ENCODE measurements around the gene DAND5. TPM values are rescaled to one million over a fixed set of nuclear protein-coding genes. Genes with fewer than 3 reads are reported as not detected.

Gene DAND5
- total and polyA plus RNA-seq, 2 of the 13 experiments (the other 11 are each of a cell fraction or from before 2014, with no cell fraction given) = 0.04 TPM; not detected in 1

DNA sequence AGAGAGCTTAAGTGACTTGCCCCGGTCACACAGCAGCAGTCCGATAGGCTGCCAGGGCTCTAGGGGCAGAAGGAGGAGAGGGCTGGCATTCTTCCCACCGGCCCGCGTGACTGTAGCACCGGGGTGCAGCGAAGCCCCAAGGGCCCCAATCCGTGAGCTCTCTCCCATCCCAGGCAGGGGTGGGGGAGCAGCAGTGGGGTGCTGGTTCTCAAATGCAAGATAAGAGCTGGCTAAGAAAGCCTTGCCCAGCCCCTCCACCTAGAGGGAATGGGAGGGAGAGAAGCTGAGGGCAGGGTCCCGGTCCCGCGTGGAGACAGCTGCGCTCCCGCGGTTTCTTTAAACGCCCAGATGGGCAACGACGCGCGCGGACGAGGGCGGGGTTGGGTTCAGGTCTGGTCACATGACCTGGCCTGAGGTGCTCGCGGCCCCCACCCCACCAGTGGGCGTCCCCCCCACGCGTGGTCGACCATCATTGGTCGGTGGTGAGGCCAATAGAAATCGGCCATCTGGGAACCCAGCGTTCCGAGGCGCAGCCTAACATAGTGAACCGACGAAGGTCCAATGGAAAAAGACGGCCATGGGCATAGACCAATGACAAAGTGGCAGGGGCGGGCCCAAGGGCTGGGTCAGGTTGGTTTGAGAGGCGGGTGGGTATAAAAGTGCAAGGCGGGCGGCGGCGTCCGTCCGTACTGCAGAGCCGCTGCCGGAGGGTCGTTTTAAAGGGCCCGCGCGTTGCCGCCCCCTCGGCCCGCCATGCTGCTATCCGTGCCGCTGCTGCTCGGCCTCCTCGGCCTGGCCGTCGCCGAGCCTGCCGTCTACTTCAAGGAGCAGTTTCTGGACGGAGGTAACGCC is 31.2 kb upstream of the DAND5 start, which contains the start of gene CALR (continued):
- TF ChIP-seq ELF3 (CRISPR knock-in tag; IDR thresholded peaks at IDR 0.05) (peak; percentile 12; the same call in 1 of the 2 replicates), ZNF326 (CRISPR knock-in tag; IDR thresholded peaks at IDR 0.05; ENCODE audit: borderline replicate concordance) (no peak), ZNF34 (CRISPR knock-in tag; IDR thresholded peaks at IDR 0.05; ENCODE audit: borderline replicate concordance) (peak; percentile 93), STAG1 (CRISPR knock-in tag; IDR thresholded peaks at IDR 0.05) (no peak), ZNF724P (CRISPR knock-in tag; IDR thresholded peaks at IDR 0.05; ENCODE audit: borderline replicate concordance) (0 out of 2 replicates have a peak, but pooled peaks have one; percentile 48), RFX1 (IDR thresholded peaks at IDR 0.05) (no peak), PBX3 (CRISPR knock-in tag; IDR thresholded peaks at IDR 0.05; ENCODE audit: borderline replicate concordance) (0 out of 2 replicates have a peak, but pooled peaks have one; percentile 64), ZBTB7B (CRISPR knock-in tag; IDR thresholded peaks at IDR 0.05) (peak; percentile 30; the same call in 1 of the 2 replicates), SIN3B (IDR thresholded peaks at IDR 0.05; ENCODE audit: low read length) (peak; percentile 78), SAFB2 (CRISPR knock-in tag; IDR thresholded peaks at IDR 0.05; ENCODE audit: borderline replicate concordance, low read depth) (peak; percentile 17; the same call in 1 of the 2 replicates)
- TF ChIP-seq, protein P1, sequence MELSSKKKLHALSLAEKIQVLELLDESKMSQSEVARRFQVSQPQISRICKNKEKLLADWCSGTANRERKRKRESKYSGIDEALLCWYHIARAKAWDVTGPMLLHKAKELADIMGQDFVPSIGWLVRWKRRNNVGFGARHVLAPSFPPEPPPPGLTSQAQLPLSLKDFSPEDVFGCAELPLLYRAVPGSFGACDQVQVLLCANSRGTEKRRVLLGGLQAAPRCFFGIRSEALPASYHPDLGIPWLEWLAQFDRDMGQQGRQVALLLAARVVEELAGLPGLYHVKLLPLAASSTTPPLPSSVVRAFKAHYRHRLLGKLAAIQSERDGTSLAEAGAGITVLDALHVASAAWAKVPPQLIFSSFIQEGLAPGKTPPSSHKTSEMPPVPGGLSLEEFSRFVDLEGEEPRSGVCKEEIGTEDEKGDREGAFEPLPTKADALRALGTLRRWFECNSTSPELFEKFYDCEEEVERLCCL (CRISPR knock-in tag; IDR thresholded peaks at IDR 0.05; ENCODE audit: borderline replicate concordance) = no peak
- TF ChIP-seq, protein P2, sequence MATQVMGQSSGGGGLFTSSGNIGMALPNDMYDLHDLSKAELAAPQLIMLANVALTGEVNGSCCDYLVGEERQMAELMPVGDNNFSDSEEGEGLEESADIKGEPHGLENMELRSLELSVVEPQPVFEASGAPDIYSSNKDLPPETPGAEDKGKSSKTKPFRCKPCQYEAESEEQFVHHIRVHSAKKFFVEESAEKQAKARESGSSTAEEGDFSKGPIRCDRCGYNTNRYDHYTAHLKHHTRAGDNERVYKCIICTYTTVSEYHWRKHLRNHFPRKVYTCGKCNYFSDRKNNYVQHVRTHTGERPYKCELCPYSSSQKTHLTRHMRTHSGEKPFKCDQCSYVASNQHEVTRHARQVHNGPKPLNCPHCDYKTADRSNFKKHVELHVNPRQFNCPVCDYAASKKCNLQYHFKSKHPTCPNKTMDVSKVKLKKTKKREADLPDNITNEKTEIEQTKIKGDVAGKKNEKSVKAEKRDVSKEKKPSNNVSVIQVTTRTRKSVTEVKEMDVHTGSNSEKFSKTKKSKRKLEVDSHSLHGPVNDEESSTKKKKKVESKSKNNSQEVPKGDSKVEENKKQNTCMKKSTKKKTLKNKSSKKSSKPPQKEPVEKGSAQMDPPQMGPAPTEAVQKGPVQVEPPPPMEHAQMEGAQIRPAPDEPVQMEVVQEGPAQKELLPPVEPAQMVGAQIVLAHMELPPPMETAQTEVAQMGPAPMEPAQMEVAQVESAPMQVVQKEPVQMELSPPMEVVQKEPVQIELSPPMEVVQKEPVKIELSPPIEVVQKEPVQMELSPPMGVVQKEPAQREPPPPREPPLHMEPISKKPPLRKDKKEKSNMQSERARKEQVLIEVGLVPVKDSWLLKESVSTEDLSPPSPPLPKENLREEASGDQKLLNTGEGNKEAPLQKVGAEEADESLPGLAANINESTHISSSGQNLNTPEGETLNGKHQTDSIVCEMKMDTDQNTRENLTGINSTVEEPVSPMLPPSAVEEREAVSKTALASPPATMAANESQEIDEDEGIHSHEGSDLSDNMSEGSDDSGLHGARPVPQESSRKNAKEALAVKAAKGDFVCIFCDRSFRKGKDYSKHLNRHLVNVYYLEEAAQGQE (IDR thresholded peaks at IDR 0.05; ENCODE audit: borderline replicate concordance in 1 of 2, low read depth in 1 of 2, low read length in 2 of 2) = peak in 1 of 2 experiments; percentile 68; a peak in 1 of 4 replicates
- TF ChIP-seq, protein P3, sequence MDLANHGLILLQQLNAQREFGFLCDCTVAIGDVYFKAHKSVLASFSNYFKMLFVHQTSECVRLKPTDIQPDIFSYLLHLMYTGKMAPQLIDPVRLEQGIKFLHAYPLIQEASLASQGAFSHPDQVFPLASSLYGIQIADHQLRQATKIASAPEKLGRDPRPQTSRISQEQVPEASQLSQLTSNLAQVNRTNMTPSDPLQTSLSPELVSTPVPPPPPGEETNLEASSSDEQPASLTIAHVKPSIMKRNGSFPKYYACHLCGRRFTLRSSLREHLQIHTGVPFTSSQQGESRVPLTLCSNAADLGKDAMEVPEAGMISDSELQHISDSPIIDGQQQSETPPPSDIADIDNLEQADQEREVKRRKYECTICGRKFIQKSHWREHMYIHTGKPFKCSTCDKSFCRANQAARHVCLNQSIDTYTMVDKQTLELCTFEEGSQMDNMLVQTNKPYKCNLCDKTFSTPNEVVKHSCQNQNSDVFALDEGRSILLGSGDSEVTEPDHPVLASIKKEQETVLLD (CRISPR knock-in tag; IDR thresholded peaks at IDR 0.05; ENCODE audit: low read depth) = no peak; the same call in 1 of the 2 replicates
- TF ChIP-seq, protein P4, sequence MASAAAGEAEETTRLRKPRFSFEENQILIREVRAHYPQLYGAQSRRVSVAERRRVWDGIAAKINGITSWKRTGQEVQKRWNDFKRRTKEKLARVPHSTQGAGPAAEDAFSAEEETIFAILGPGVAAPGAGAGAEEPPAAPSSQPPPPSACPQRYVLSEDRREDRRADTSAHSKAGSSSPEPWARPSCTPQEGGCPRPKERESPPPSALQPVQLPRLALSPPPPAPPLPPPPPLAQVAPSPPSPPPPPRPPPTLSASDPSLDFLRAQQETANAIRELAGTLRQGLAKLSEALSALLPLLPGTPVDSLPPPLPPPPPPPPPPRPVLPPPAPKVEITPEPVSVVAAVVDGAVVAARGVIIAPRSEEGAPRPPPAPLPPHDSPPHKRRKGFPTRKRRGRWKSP (CRISPR knock-in tag; IDR thresholded peaks at IDR 0.05) = no peak; the same call in none of the 2 replicates
- TF ChIP-seq, protein P5, sequence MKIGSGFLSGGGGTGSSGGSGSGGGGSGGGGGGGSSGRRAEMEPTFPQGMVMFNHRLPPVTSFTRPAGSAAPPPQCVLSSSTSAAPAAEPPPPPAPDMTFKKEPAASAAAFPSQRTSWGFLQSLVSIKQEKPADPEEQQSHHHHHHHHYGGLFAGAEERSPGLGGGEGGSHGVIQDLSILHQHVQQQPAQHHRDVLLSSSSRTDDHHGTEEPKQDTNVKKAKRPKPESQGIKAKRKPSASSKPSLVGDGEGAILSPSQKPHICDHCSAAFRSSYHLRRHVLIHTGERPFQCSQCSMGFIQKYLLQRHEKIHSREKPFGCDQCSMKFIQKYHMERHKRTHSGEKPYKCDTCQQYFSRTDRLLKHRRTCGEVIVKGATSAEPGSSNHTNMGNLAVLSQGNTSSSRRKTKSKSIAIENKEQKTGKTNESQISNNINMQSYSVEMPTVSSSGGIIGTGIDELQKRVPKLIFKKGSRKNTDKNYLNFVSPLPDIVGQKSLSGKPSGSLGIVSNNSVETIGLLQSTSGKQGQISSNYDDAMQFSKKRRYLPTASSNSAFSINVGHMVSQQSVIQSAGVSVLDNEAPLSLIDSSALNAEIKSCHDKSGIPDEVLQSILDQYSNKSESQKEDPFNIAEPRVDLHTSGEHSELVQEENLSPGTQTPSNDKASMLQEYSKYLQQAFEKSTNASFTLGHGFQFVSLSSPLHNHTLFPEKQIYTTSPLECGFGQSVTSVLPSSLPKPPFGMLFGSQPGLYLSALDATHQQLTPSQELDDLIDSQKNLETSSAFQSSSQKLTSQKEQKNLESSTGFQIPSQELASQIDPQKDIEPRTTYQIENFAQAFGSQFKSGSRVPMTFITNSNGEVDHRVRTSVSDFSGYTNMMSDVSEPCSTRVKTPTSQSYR (CRISPR knock-in tag; IDR thresholded peaks at IDR 0.05; ENCODE audit: borderline replicate concordance) = peak; percentile 7; the same call in 1 of the 2 replicates

All from HepG2 (cell line).